ENCODE data around the gene NOL4L. TPM values are rescaled to one million over a fixed set of nuclear protein-coding genes. Genes with fewer than 3 reads are reported as not detected.

NOL4L gene
- total RNA-seq, 1 experiment from 2014 or later = 31.7 TPM

DNA sequence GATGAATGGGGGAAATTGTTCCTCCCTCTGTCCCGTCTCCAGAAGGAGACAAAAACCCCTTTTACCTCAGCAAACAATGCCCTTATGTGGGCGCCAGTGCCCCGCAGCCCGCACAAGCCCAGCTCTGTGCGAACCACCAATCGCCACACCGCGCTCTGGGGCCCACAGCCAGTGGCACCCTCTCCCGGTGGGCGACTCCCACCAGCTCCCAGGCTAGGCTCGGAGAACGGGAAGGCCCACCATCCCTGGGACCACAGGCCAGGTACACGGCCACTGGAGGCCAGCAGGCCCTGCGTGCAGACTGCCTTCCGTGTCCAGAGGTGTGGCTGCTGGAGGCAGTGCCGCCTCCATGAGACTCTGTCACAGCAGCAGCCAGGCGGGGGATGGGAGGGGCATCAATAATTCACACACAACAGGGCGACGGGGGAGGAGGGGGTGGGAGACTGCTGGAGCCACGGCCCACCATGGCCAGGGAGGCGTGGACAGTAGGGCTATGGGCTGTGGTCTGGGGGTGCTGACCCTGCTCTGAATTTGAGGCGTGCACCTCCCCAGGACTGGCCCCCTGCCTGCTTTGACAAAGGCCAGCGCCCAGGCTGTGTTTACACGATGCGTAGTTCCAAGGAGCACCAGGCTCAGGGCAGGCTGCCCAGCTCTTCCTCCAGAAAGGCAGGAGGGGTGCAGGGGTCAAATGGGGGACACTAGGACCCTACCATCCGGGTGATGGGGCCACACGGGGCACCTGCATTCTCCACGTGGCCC, 121.3 kb downstream of the NOL4L start:
- Histone ChIP-seq H3K4ac (ENCODE audit: low read depth, low read length) (no peak overlapping the region), H2BK120ac (ENCODE audit: low read depth, low read length, poor library complexity, severe bottlenecking) (no peak overlapping the region), H4K20me1 (ENCODE audit: control insufficient read depth, insufficient read depth, insufficient read length) (peaks cover 4% of the 10 kb centered on the region), H3K9me3 (ENCODE audit: control insufficient read depth, low read depth, low read length) (no peaks in the 10 kb centered on the region), H3K4me1 (ENCODE audit: insufficient read depth, low read length) (no peaks in the 10 kb centered on the region), H3K79me2 (ENCODE audit: insufficient read depth, low read length) (no peaks in the 10 kb centered on the region), H2BK15ac (ENCODE audit: low read depth, low read length) (no peak overlapping the region), H3K23ac (ENCODE audit: insufficient read length, low read depth, low read length) (no peak overlapping the region), H3K27ac (ENCODE audit: insufficient read length, low read depth, low read length) (no peak overlapping the region), H3K14ac (ENCODE audit: insufficient read depth, low read length) (no peak overlapping the region; the same call in 1 of the 2 replicates), H2AFZ (ENCODE audit: low read length) (no peak overlapping the region), H4K5ac (ENCODE audit: insufficient read length, low read depth, low read length) (no peak overlapping the region), H3K9ac (ENCODE audit: extremely low read depth, insufficient read length, low read length) (no peak overlapping the region), H3K27me3 (ENCODE audit: insufficient read depth, low read length) (no peaks in the 10 kb centered on the region), H3K79me1 (ENCODE audit: insufficient read depth, low read depth, low read length, poor library complexity, severe bottlenecking) (no peaks in the 10 kb centered on the region), H2BK5ac (ENCODE audit: insufficient read length, low read length) (no peak overlapping the region), H3K23me2 (ENCODE audit: insufficient read length, low read depth, low read length, poor library complexity, severe bottlenecking) (no peaks in the 10 kb centered on the region), H3K56ac (ENCODE audit: insufficient read length, low read depth, low read length) (no peak overlapping the region), H3T11ph (ENCODE audit: low read length) (no peak overlapping the region), H2BK12ac (ENCODE audit: insufficient read length, low read depth, low read length) (no peak overlapping the region), H2AK5ac (ENCODE audit: insufficient read length, low read length) (no peak overlapping the region), H4K8ac (replicated peaks; ENCODE audit: insufficient read length, low read depth, low read length) (no peak overlapping the region), H2BK20ac (ENCODE audit: low read depth, low read length, poor library complexity, severe bottlenecking) (no peak overlapping the region), H3K4me2 (ENCODE audit: insufficient read depth, insufficient read length, low read length) (no peak overlapping the region), H4K91ac (ENCODE audit: insufficient read length, low read depth, low read length) (no peak overlapping the region), H3K18ac (ENCODE audit: insufficient read length, low read depth, low read length) (no peak overlapping the region)
- Mint-ChIP-seq H3K4me3 (no peak overlapping the region), H3K27ac (peak overlapping the region in 1 of 3 experiments; percentile 82; a peak in 2 of 7 replicates), H3K36me3 (ENCODE audit: insufficient read depth in 1 of 3, low read depth in 3 of 3) (peaks cover 0 to 10% (median 2%) of the 10 kb centered on the region in 3 experiments; a peak in 5 of 7 replicates), H3K27me3 (ENCODE audit: low read depth) (no peaks in the 10 kb centered on the region), H3K4me1 (peaks cover 23 to 27% of the 10 kb centered on the region in 2 experiments), H3K9me3 (no peaks in the 10 kb centered on the region)
- TF ChIP-seq CTCF (conservative IDR thresholded peaks at IDR 0.05) = no peak
- no peak for DNase-seq
- no CpG with 5 or more reads among the region's 28 CpGs for WGBS (ENCODE audit: extremely low coverage, insufficient read length, low lambda C conversion rate)
